B cell (primary cell): ENCODE measurements around the gene IL1F10. TPM values are rescaled to one million over a fixed set of nuclear protein-coding genes. Genes with fewer than 3 reads are reported as not detected.

ENCODE experiments used
- ATAC-seq: fragments of 200-7000 bp; cut with Tn5 transposase; one replicate; pipeline ENCODE4 v1.10.0; 2021; ENCODE audit warnings: low read depth, mild to moderate bottlenecking, moderate number of reproducible peaks, moderate library complexity
- CTCF ChIA-PET: fragments of 350-600 bp; sonication (Branson Sonifier 250); formaldehyde crosslinking; loops from one replicate; lab custom pipeline; 2021; ENCODE audit warnings: antibody characterized with exemption, inconsistent platforms; lab: Charles Lee
- POLR2A ChIA-PET: fragments of 350-600 bp; sonication (Branson Sonifier 250); formaldehyde crosslinking; loops from one replicate; lab custom pipeline; 2021; ENCODE audit warnings: antibody characterized with exemption; lab: Charles Lee
- DNase-seq: peaks from one replicate; pipeline ENCODE4 v3.0.0; 2013
- H2AFZ ChIP-seq: 2 replicates; pipeline ENCODE4 v1.6.1; 2012; ENCODE audit warnings: mild to moderate bottlenecking, low read depth, low read length; ENCODE audit not compliant: insufficient read depth, poor library complexity, severe bottlenecking
- H3K27ac ChIP-seq, 2 donors: 1 replicate in 1 of 2; 2 replicates in 1 of 2; pipeline ENCODE4 v1.5.1; 2012 to 2013; ENCODE audit warnings: low read length in 2 of 2, mild to moderate bottlenecking in 2 of 2, moderate library complexity in 1 of 2
- H3K27me3 ChIP-seq, 4 experiments: fragments of 200-600 bp in 1 of 4; sonication (generic) in 1 of 4; replicated peaks in 1 of 4; 1 replicate in 2 of 4; 2 replicates in 2 of 4; pipeline versions ENCODE4 v1.6.1 to v1.7.0; 2013 to 2016; ENCODE audit warnings: low read length in 3 of 4, mild to moderate bottlenecking in 2 of 4, mixed read lengths in 1 of 4, moderate library complexity in 1 of 4; ENCODE audit not compliant: insufficient read depth in 4 of 4, control insufficient read depth in 3 of 4; ENCODE audit errors: control extremely low read depth in 1 of 4
- H3K36me3 ChIP-seq, 2 experiments: replicated peaks in 1 of 2; 1 replicate in 1 of 2; 2 replicates in 1 of 2; pipeline versions ENCODE4 v1.6.1 to v1.7.1; 2013; ENCODE audit warnings: low read length in 1 of 2; ENCODE audit not compliant: insufficient read depth in 2 of 2, control insufficient read depth in 1 of 2; ENCODE audit errors: control extremely low read depth in 1 of 2, extremely low read depth in 1 of 2
- H3K4me1 ChIP-seq, 2 donors: fragments of 200-600 bp in 1 of 2; sonication (generic) in 1 of 2; 1 replicate in 1 of 2; 2 replicates in 1 of 2; pipeline versions ENCODE4 v1.5.1 to v1.6.1; 2013 to 2017; ENCODE audit warnings: low read length in 2 of 2; ENCODE audit not compliant: control insufficient read depth in 2 of 2, insufficient read depth in 2 of 2
- H3K4me2 ChIP-seq: replicated peaks from 2 replicates; pipeline ENCODE3; 2012; ENCODE audit warnings: mild to moderate bottlenecking, low read depth, low read length; ENCODE audit not compliant: poor library complexity, severe bottlenecking
- H3K4me3 ChIP-seq, 5 experiments: fragments of 200-600 bp in 1 of 5; sonication (generic) in 1 of 5; 1 replicate in 3 of 5; 2 replicates in 2 of 5; pipeline versions ENCODE4 v1.5.1 to v1.7.0; 2011 to 2016; ENCODE audit warnings: low read length in 4 of 5, mild to moderate bottlenecking in 4 of 5, low read depth in 2 of 5, control low read depth in 1 of 5, moderate library complexity in 1 of 5; ENCODE audit not compliant: insufficient read depth in 1 of 5; ENCODE audit errors: control extremely low read depth in 1 of 5, extremely low read depth in 1 of 5
- H3K79me2 ChIP-seq: fragments of 200-600 bp; sonication (generic); one replicate; pipeline ENCODE4 v1.6.0; 2016; ENCODE audit warnings: low read length; ENCODE audit not compliant: control insufficient read depth, insufficient read depth
- H3K9ac ChIP-seq: fragments of 200-600 bp; sonication (generic); 2 replicates; pipeline ENCODE4 v1.6.1; 2017; ENCODE audit warnings: mild to moderate bottlenecking, low read length, moderate library complexity
- H3K9me3 ChIP-seq, 3 donors: one replicate each; pipeline versions ENCODE4 v1.6.1 to v1.7.1; 2013; ENCODE audit warnings: low read length in 2 of 3; ENCODE audit not compliant: control insufficient read depth in 2 of 3, insufficient read depth in 1 of 3; ENCODE audit errors: control extremely low read depth in 1 of 3
- H4K20me1 ChIP-seq: 2 replicates; pipeline ENCODE4 v1.6.0; 2012; ENCODE audit warnings: mild to moderate bottlenecking, low read length; ENCODE audit not compliant: insufficient read depth, control insufficient read depth, poor library complexity, severe bottlenecking
- H3K27ac Mint-ChIP-seq: one replicate; pipeline ENCODE4 v1.8.0; 2021; ENCODE audit warnings: mixed read lengths
- H3K27me3 Mint-ChIP-seq: one replicate; pipeline ENCODE4 v1.8.0; 2021; ENCODE audit warnings: mixed read lengths
- H3K4me1 Mint-ChIP-seq: one replicate; pipeline ENCODE4 v1.8.0; 2021; ENCODE audit warnings: mixed read lengths
- H3K4me3 Mint-ChIP-seq: one replicate; pipeline ENCODE4 v1.8.0; 2021; ENCODE audit warnings: mixed read lengths
- H3K9me3 Mint-ChIP-seq: one replicate; pipeline ENCODE4 v1.8.0; 2022; ENCODE audit warnings: mixed read lengths; ENCODE audit not compliant: insufficient read depth
- CTCF ChIP-seq: fragments of 200-600 bp; IDR thresholded peaks from one replicate; pipeline ENCODE4 v1.8.0; 2022; ENCODE audit warnings: antibody characterized with exemption, mild to moderate bottlenecking
- EZH2 ChIP-seq: IDR thresholded peaks from 2 replicates; pipeline ENCODE4 v1.6.1; 2012; ENCODE audit warnings: borderline replicate concordance, low read depth, mild to moderate bottlenecking, moderate library complexity, low read length; ENCODE audit not compliant: insufficient read depth, poor library complexity, severe bottlenecking
- WGBS: methylation state at CpG from one replicate; pipeline ENCODE4 v1.1.5; 2013; ENCODE audit warnings: missing lambda C conversion rate; ENCODE audit not compliant: insufficient coverage; 5-methylcytosine and 5-hydroxymethylcytosine counted together
- intact Hi-C: fragments of 100-400 bp; cut with micrococcal nuclease; formaldehyde crosslinking; loops from one replicate; pipeline ENCODE4 v1.10.0; 2022
- polyA plus RNA-seq: library from polyadenylated mRNA; depleted of rRNA; stranded (reverse); fragments of >200 nt; gene quantifications from 2 replicates; pipeline ENCODE4 v1.2.3, GENCODE V29; 2012
- total RNA-seq, 2 donors: library from RNA; stranded (reverse); fragments of 120-200 nt in 1 of 2; gene quantifications; 1 replicate in 1 of 2; 2 replicates in 1 of 2; pipeline versions ENCODE4 v1.2.3 to v1.2.4, GENCODE V29; 2013 to 2022

Gene IL1F10
- total and polyA plus RNA-seq, 2 donors (not counting 1 experiment from before 2014, with no cell fraction given), result not detected

GRCh38 chr2:113064898-113065297, 2.9 kb upstream of the IL1F10 start:
- Mint-ChIP-seq H3K27ac (no peak overlapping the region), H3K4me1 (no peaks in the 10 kb centered on the region), H3K27me3 (peaks cover 34% of the 10 kb centered on the region), H3K4me3 (no peak overlapping the region), H3K9me3 (no peaks in the 10 kb centered on the region)
- no peak overlapping the region for H3K4me3 ChIP-seq
- H3K36me3 ChIP-seq, result no peaks in the 10 kb centered on the region
- no peaks in the 10 kb centered on the region for H3K4me1 ChIP-seq
- H3K9ac ChIP-seq, result no peak overlapping the region
- intact Hi-C loops, result no loop called here
- H3K27me3 ChIP-seq, result peaks cover 0 to 6% (median 0%) of the 10 kb centered on the region in 4 experiments
- H3K79me2 ChIP-seq, result no peaks in the 10 kb centered on the region
- no peak for ATAC-seq
- ChIA-PET POLR2A (no interaction called here), CTCF (no interaction called here)
- DNase-seq, result no peak
- no peak overlapping the region for H2AFZ ChIP-seq
- TF ChIP-seq EZH2, result no peak
- TF ChIP-seq CTCF, result no peak
- H3K27ac ChIP-seq, result no peak overlapping the region
- peaks cover 0 to 6% (median 2%) of the 10 kb centered on the region in 3 donors for H3K9me3 ChIP-seq
- H4K20me1 ChIP-seq, result no peaks in the 10 kb centered on the region
- 90% methylated on average over 1 of the region's 1 CpG for WGBS
- no peak overlapping the region for H3K4me2 ChIP-seq

GRCh38 chr2:113068249-113068648, 479 bp downstream of the IL1F10 start:
- H3K4me1 ChIP-seq, result no peaks in the 10 kb centered on the region
- no peak for DNase-seq
- H3K9me3 Mint-ChIP-seq, result no peaks in the 10 kb centered on the region
- H3K4me3 ChIP-seq, result no peak overlapping the region
- peaks cover 0 to 3% (median 2%) of the 10 kb centered on the region in 3 donors for H3K9me3 ChIP-seq
- WGBS, result no CpG with 5 or more reads among the region's 2 CpGs
- H2AFZ ChIP-seq, result no peak overlapping the region
- H3K9ac ChIP-seq, result no peak overlapping the region
- ChIA-PET CTCF (interaction anchor here (0.5 to 0.6 kb wide), 2 partner anchors 16 to 21 kb away, joined by 3 to 4 read pairs; no protein-coding TSS in a partner anchor), POLR2A (no interaction called here)
- peaks cover 35% of the 10 kb centered on the region for H3K27me3 Mint-ChIP-seq
- no peaks in the 10 kb centered on the region for H3K4me1 Mint-ChIP-seq
- H4K20me1 ChIP-seq, result no peaks in the 10 kb centered on the region
- H3K27ac ChIP-seq, result no peak overlapping the region
- H3K27ac Mint-ChIP-seq, result no peak overlapping the region
- intact Hi-C loops, result no loop called here
- TF ChIP-seq EZH2 (no peak), CTCF (no peak)
- no peak overlapping the region for H3K4me2 ChIP-seq
- ATAC-seq, result no peak
- H3K36me3 ChIP-seq, result no peaks in the 10 kb centered on the region
- no peak overlapping the region for H3K4me3 Mint-ChIP-seq
- no peaks in the 10 kb centered on the region for H3K79me2 ChIP-seq
- peaks cover 0 to 6% (median 1%) of the 10 kb centered on the region in 4 experiments for H3K27me3 ChIP-seq
